Calu3 (cell line): Measurements from ENCODE around the gene HOXA3. TPM values are rescaled to one million over a fixed set of nuclear protein-coding genes. Genes with fewer than 3 reads are reported as not detected.

Experiments used
- BruUV-seq: library from RNA; stranded (reverse); fragments of 400-500 nt; replicated peaks from 2 replicates; lab custom pipeline; 2021; lab: Mats Ljungman, UMichigan
- CTCF ChIA-PET: fragments of 300-600 bp; sonication (Branson Sonifier 250); formaldehyde crosslinking; loops from one replicate; lab custom pipeline; 2022; ENCODE audit warnings: antibody characterized with exemption; lab: Charles Lee
- DNase-seq: peaks from one replicate; pipeline ENCODE4 v3.0.0; 2022
- H3K27ac Mint-ChIP-seq: one replicate; pipeline ENCODE4 v1.8.0; 2022; ENCODE audit warnings: mixed read lengths; ENCODE audit not compliant: unreplicated experiment
- H3K27me3 Mint-ChIP-seq: one replicate; pipeline ENCODE4 v1.8.0; 2022; ENCODE audit warnings: mixed read lengths; ENCODE audit not compliant: unreplicated experiment
- H3K36me3 Mint-ChIP-seq: one replicate; pipeline ENCODE4 v1.8.0; 2022; ENCODE audit warnings: mild to moderate bottlenecking, moderate library complexity, mixed read lengths; ENCODE audit not compliant: insufficient read depth, unreplicated experiment
- H3K4me1 Mint-ChIP-seq: one replicate; pipeline ENCODE4 v1.8.0; 2022; ENCODE audit warnings: mild to moderate bottlenecking, low read depth, mixed read lengths; ENCODE audit not compliant: unreplicated experiment
- H3K4me3 Mint-ChIP-seq: one replicate; pipeline ENCODE4 v1.8.0; 2022; ENCODE audit warnings: mild to moderate bottlenecking, low read depth, moderate library complexity, mixed read lengths; ENCODE audit not compliant: unreplicated experiment
- H3K9me3 Mint-ChIP-seq: one replicate; pipeline ENCODE4 v1.8.0; 2022; ENCODE audit warnings: low read depth, mixed read lengths; ENCODE audit not compliant: unreplicated experiment
- CTCF ChIP-seq: fragments of 200-600 bp; IDR thresholded peaks from one replicate; pipeline ENCODE4 v1.8.0; 2022; ENCODE audit warnings: antibody characterized with exemption; ENCODE audit not compliant: unreplicated experiment
- intact Hi-C: fragments of 100-400 bp; cut with micrococcal nuclease; formaldehyde crosslinking; loops from one replicate; pipeline ENCODE4 v1.10.0; 2022; ENCODE audit not compliant: unreplicated experiment
- total RNA-seq: library from RNA; stranded (reverse); gene quantifications from 2 replicates; pipeline ENCODE4 v1.2.3, GENCODE V29; 2022

Gene HOXA3
- total RNA-seq, 1 experiment from 2014 or later: 20.9 TPM

GRCh38 chr7:27144781-27145164, 7.6 kb downstream of the HOXA3 start:
- no TSS peak for BruUV-seq
- CTCF ChIA-PET: no interaction called here
- H3K9me3 Mint-ChIP-seq: no peaks in the 10 kb centered on the region
- H3K4me1 Mint-ChIP-seq: no peaks in the 10 kb centered on the region
- no peak for DNase-seq
- H3K36me3 Mint-ChIP-seq: peaks cover 16% of the 10 kb centered on the region
- intact Hi-C loops: no loop called here
- TF ChIP-seq CTCF: no peak
- H3K27me3 Mint-ChIP-seq: no peaks in the 10 kb centered on the region
- no peak overlapping the region for H3K27ac Mint-ChIP-seq
- no peak overlapping the region for H3K4me3 Mint-ChIP-seq

- no TSS peak for BruUV-seq
- no peak overlapping the region for H3K4me3 Mint-ChIP-seq
- no peak for DNase-seq
- TF ChIP-seq CTCF: peak; percentile 4
- no peaks in the 10 kb centered on the region for H3K27me3 Mint-ChIP-seq
- H3K9me3 Mint-ChIP-seq: no peaks in the 10 kb centered on the region
- intact Hi-C loops: no loop called here
- H3K36me3 Mint-ChIP-seq: peaks cover 11% of the 10 kb centered on the region
- H3K4me1 Mint-ChIP-seq: no peaks in the 10 kb centered on the region
- CTCF ChIA-PET: no interaction called here
- no peak overlapping the region for H3K27ac Mint-ChIP-seq
Measured at GRCh38 chr7:27143950-27144780, 8.2 kb downstream of the HOXA3 start.

GRCh38 chr7:27143023-27143949, 9.1 kb downstream of the HOXA3 start, which contains the start of gene HOXA5:
Gene HOXA5, minus strand, starts transcription at chr7:27143681. Its CDS starts 74 bp downstream, at chr7:27143607.
- peaks cover 6% of the 10 kb centered on the region for H3K36me3 Mint-ChIP-seq
- intact Hi-C loops: no loop called here
- CTCF ChIA-PET: no interaction called here
- no peaks in the 10 kb centered on the region for H3K27me3 Mint-ChIP-seq
- no peaks in the 10 kb centered on the region for H3K4me1 Mint-ChIP-seq
- no peak within 1 kb of the TSS for H3K27ac Mint-ChIP-seq
- no peaks in the 10 kb centered on the region for H3K9me3 Mint-ChIP-seq
- no peak within 1 kb of the TSS for H3K4me3 Mint-ChIP-seq
- BruUV-seq: no TSS peak
- peak; percentile 8 for TF ChIP-seq CTCF
- DNase-seq: no peak

GRCh38 chr7:27142580-27143022, 9.8 kb downstream of the HOXA3 start:
- Mint-ChIP-seq H3K27me3 (no peaks in the 10 kb centered on the region), H3K36me3 (no peaks in the 10 kb centered on the region), H3K4me3 (no peak overlapping the region), H3K9me3 (no peaks in the 10 kb centered on the region), H3K4me1 (peaks cover 6% of the 10 kb centered on the region), H3K27ac (no peak overlapping the region)
- DNase-seq: no peak
- no peak for TF ChIP-seq CTCF
- no TSS peak for BruUV-seq
- intact Hi-C loops: no loop called here
- CTCF ChIA-PET: no interaction called here
